Activated CD4-positive, alpha-beta T cell treated with anti-CD3 and anti-CD28 coated beads, Interleukin-2, amount 10 ng/mL, durations not matched to agents 7 days and 5 days (primary cell): ENCODE measurements around the gene TYW1B. TPM values are rescaled to one million over a fixed set of nuclear protein-coding genes. Genes with fewer than 3 reads are reported as not detected.
"Not testable (repeated sequence)": the region's sequence is repeated elsewhere in the genome, so short reads cannot be mapped to it uniquely, and the experiment has no call there.

Source experiments
- CTCF ChIA-PET: fragments of 350-600 bp; sonication (Branson Sonifier 250); formaldehyde crosslinking; loops from one replicate; lab custom pipeline; 2021; ENCODE audit warnings: antibody characterized with exemption; lab: Charles Lee
- POLR2A ChIA-PET: fragments of 350-600 bp; sonication (Branson Sonifier 250); formaldehyde crosslinking; loops from one replicate; lab custom pipeline; 2021; ENCODE audit warnings: antibody characterized with exemption; lab: Charles Lee
- DNase-seq: peaks from one replicate; pipeline ENCODE4 v3.0.0-alpha.2; 2020
- H3K27ac Mint-ChIP-seq: one replicate; pipeline ENCODE4 v1.8.0; 2021; ENCODE audit warnings: mild to moderate bottlenecking, moderate library complexity, mixed read lengths
- H3K27me3 Mint-ChIP-seq: one replicate; pipeline ENCODE4 v1.8.0; 2021; ENCODE audit warnings: mixed read lengths
- H3K36me3 Mint-ChIP-seq: one replicate; pipeline ENCODE4 v1.8.0; 2021; ENCODE audit warnings: low read depth, mixed read lengths
- H3K4me1 Mint-ChIP-seq: one replicate; pipeline ENCODE4 v1.8.0; 2021; ENCODE audit warnings: mixed read lengths
- H3K4me3 Mint-ChIP-seq: one replicate; pipeline ENCODE4 v1.8.0; 2021; ENCODE audit warnings: mild to moderate bottlenecking, moderate library complexity, mixed read lengths
- H3K9me3 Mint-ChIP-seq: one replicate; pipeline ENCODE4 v1.8.0; 2021; ENCODE audit warnings: mixed read lengths
- total RNA-seq, 2 experiments: library from RNA; stranded (reverse); gene quantifications; one replicate each; pipeline ENCODE4 v1.2.3, GENCODE V29; 2021

Gene TYW1B
- total RNA-seq, 2 experiments from 2014 or later = 4.5 to 4.6 TPM

DNA sequence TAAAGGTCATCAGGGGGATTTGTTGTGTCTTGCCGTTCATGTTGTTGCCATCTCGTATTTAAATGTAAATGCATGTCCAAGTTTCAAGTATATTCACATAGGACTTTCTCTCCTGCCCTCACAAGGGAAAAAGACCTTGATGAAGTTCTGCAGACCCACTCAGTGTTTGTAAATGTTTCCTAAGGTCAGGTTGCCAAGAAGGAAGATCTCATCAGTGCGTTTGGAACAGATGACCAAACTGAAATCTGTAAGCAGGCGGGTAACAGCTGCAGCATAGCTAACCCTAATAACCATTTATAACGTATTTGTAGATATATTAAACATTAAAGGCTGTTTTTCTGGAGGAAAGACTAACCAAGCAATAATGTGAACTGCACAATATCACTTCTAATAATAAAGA lies 2.6 kb upstream of the TYW1B start:
- H3K4me3 Mint-ChIP-seq = peak overlapping the region; percentile 92
- H3K4me1 Mint-ChIP-seq = peaks cover 32% of the 10 kb centered on the region
- H3K27me3 Mint-ChIP-seq, DNase-seq, POLR2A ChIA-PET, H3K9me3 Mint-ChIP-seq: not testable (repeated sequence)
- H3K36me3 Mint-ChIP-seq = peaks cover 21% of the 10 kb centered on the region
- H3K27ac Mint-ChIP-seq = peak overlapping the region; percentile 51
- CTCF ChIA-PET = interaction anchor here (1.4 kb wide), 1 partner anchor 621 kb away, joined by 3 read pairs; no protein-coding TSS in a partner anchor

DNA sequence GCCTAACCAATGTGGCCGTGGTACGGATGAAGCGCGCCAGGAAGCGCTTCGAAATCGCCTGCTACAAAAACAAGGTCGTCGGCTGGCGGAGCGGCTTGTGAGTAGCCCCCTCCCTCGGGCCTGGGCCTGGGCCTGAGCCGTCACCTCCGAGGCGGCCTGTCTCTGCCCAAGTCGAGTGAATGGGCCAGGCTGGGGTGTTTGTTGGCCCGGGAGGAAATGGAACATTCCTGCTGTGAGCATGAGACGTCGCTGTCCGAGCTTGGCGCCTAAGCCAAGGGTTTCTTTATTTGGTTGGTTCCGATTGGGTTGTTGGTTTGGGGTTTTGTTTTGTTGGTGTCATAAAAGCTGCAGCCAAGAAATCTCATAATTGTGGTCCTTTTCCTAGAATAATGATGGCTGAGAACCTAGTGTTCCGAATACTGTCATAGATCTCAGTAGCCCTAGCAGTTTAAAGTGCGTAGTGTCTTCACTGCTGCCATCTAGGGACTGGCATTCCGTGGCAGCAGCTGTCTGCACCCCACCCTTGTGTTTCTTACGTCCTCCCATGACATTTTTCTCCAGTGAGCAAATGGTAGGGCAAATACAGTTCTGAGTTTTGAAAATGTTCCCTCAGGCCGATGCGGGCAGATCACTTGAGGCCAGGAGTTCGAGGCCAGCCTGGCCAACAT lies 1.8 kb upstream of the TYW1B start:
- Mint-ChIP-seq H3K4me3 (peak overlapping the region; percentile 92), H3K36me3 (peaks cover 21% of the 10 kb centered on the region), H3K27ac (peak overlapping the region; percentile 98), H3K4me1 (peaks cover 32% of the 10 kb centered on the region)
- CTCF ChIA-PET = interaction anchor here (0.6 to 1.4 kb wide), 3 partner anchors 9 to 622 kb away, joined by 3 to 5 read pairs (median 3); no protein-coding TSS in a partner anchor
- H3K9me3 Mint-ChIP-seq, POLR2A ChIA-PET, H3K27me3 Mint-ChIP-seq: not testable (repeated sequence)
- DNase-seq = peak; percentile 58

DNA sequence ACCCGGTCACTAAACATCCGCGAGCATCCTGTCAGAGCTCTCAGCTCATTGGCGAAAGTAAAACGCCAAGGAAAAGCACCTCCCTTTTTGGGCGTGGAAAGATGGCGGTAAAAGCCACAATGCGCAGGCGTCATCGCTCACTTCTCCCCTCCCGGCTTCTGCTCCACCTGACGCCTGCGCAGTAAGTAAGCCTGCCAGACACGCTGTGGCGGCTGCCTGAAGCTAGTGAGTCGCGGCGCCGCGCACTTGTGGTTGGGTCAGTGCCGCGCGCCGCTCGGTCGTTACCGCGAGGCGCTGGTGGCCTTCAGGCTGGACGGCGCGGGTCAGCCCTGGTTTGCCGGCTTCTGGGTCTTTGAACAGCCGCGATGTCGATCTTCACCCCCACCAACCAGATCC lies 1.3 kb upstream of the TYW1B start:
- not testable (repeated sequence) for H3K9me3 Mint-ChIP-seq

DNA sequence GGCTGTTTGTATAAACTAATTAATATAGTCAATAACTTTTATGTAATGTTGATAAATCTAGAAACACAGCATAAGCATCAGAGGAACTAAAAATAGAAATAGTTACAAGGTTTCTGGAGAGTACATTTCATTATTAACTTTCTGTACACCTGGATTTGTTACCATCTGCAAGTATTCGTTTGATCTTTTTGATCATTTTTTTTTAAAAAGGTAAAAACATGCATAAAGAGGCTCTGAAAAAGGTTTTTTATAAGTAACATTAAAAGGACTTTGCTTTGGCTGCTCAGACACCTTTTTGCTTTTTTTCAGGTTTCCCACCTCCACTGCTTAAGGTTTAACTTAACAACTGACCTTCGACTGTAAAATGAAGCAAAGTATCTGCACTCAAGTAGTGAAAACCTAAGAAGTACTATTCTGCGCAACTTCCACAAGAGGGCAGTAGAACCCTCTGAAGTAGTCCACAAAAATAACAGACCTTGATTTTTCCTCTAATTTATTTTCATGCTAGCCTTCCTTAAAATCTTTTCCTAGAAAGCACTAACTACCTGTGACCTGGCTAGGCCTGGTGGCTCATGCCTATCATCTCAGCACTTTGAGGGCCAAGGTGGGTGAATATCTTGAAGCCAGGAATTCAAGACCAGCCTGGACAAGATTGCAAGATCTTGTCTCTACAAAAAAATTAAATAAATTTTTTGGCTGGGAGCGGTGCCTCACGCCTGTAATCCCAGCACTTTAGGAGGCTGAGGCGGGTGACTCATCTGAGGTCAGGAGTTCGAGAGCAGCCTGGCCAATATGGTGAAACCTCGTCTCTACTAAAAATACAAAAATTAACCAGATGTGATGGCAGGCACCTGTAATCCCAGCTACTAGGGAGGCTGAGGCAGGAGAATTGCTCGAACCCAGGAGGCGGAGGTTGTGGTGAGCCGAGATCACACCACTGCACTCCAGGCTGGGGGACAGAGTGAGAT lies 4.0 kb downstream of the TYW1B start:
- POLR2A ChIA-PET, H3K36me3 Mint-ChIP-seq, H3K27me3 Mint-ChIP-seq, H3K9me3 Mint-ChIP-seq, DNase-seq, H3K4me3 Mint-ChIP-seq, H3K27ac Mint-ChIP-seq: not testable (repeated sequence)
- CTCF ChIA-PET = interaction anchor here (1.3 kb wide), 1 partner anchor 91 kb away, joined by 5 read pairs; no protein-coding TSS in a partner anchor
- H3K4me1 Mint-ChIP-seq = peaks cover 13% of the 10 kb centered on the region

More for the DNA sequence above, 1.3 kb upstream of the TYW1B start:
- ChIA-PET CTCF (interaction anchor here (0.8 to 1.4 kb wide), 2 partner anchors 9 to 623 kb away, joined by 3 to 5 read pairs; no protein-coding TSS in a partner anchor), POLR2A (interaction anchor here (1.1 kb wide), 1 partner anchor 86 kb away, joined by 4 read pairs; no protein-coding TSS in a partner anchor)
- Mint-ChIP-seq H3K4me3 (peak overlapping the region; percentile 92), H3K4me1 (peaks cover 32% of the 10 kb centered on the region), H3K27ac (peak overlapping the region; percentile 98), H3K36me3 (peaks cover 16% of the 10 kb centered on the region)
- DNase-seq = peak; percentile 98
- not testable (repeated sequence) for H3K27me3 Mint-ChIP-seq

DNA sequence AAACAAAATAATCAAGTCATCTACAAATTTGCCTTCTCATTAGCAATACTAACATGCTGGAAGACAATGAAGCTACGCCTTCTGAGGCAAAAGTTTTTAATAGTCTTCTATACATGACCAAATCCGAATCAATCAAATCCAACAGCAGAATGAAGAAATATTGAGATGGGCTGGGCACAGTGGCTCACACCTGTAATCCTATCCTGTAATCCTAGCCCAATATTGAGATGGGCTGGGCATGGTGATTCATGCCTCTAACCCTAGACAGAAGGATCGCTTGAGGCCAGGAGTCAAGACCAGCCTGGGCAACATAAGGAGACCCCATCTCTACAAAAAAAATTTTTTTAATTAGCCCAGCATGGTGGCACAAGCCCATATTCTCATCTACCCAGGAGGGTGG lies 5.5 kb downstream of the TYW1B start:
- peaks cover 10% of the 10 kb centered on the region for H3K36me3 Mint-ChIP-seq
- H3K4me3 Mint-ChIP-seq, H3K27ac Mint-ChIP-seq, DNase-seq, POLR2A ChIA-PET, H3K9me3 Mint-ChIP-seq, H3K27me3 Mint-ChIP-seq: not testable (repeated sequence)
- H3K4me1 Mint-ChIP-seq = peaks cover 10% of the 10 kb centered on the region
- CTCF ChIA-PET = interaction anchor here (1.3 kb wide), 1 partner anchor 93 kb away, joined by 5 read pairs; no protein-coding TSS in a partner anchor

DNA sequence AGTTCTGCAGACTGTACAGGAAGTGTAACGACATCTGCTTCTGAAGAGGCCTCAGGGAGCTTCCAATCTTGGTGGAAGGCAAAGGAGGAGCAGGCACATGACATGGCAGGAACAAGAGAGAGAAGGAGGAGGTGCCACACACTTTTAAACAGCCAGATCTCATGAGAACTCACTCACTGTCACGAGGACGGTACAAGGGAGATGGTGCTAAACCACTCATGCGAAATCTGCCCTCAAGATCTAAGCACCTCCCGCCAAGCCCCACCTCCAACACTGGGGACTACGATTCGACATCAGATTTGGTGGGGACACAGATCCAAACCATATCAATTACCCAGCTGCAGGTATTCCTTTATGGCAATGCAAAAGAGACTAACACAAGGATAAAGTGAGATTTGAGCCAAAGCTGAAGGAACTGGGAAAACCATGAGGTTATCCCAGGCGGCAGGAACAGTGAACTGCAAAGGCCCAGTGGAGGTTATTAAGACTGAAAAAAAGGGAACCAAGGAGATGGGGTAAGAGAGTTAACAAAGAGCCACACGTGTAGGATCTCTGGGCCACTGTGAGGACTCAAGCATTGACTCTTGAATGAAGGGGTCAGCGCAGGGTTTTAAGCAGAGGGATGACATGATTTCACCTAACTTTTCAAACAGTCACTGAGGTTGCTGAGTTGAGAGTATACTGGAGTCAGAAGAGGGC lies 9.2 kb downstream of the TYW1B start:
- DNase-seq, H3K9me3 Mint-ChIP-seq, H3K4me1 Mint-ChIP-seq, H3K27me3 Mint-ChIP-seq, H3K4me3 Mint-ChIP-seq, POLR2A ChIA-PET, H3K27ac Mint-ChIP-seq: not testable (repeated sequence)
- H3K36me3 Mint-ChIP-seq = peaks cover 14% of the 10 kb centered on the region
- CTCF ChIA-PET = interaction anchor here (1.0 to 1.3 kb wide), 2 partner anchors 9 to 96 kb away, joined by 3 read pairs; partner anchors contain the start of gene TYW1B

DNA sequence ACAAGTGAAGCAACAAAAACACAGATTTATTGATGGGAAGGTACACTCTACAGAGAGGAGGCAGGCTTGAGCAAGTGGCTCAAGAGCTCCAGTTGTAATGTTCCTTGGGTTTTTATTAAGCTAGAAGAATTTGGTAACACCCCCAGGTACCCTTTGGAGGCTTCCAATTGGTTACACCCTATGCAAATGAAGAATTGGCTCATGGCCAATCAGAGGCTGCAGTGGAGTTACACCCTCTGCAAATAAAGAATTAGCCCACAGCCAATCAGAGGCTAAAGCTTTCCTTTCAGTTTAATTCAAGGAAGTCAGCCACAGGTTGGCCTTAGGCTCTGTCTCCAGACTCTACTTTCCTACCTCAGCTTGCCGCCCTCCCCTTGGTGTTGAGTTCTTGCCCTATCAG lies 10.3 kb downstream of the TYW1B start:
- H3K27me3 Mint-ChIP-seq, POLR2A ChIA-PET, CTCF ChIA-PET, DNase-seq, H3K4me1 Mint-ChIP-seq, H3K27ac Mint-ChIP-seq, H3K9me3 Mint-ChIP-seq, H3K4me3 Mint-ChIP-seq: not testable (repeated sequence)
- peaks cover 14% of the 10 kb centered on the region for H3K36me3 Mint-ChIP-seq

DNA sequence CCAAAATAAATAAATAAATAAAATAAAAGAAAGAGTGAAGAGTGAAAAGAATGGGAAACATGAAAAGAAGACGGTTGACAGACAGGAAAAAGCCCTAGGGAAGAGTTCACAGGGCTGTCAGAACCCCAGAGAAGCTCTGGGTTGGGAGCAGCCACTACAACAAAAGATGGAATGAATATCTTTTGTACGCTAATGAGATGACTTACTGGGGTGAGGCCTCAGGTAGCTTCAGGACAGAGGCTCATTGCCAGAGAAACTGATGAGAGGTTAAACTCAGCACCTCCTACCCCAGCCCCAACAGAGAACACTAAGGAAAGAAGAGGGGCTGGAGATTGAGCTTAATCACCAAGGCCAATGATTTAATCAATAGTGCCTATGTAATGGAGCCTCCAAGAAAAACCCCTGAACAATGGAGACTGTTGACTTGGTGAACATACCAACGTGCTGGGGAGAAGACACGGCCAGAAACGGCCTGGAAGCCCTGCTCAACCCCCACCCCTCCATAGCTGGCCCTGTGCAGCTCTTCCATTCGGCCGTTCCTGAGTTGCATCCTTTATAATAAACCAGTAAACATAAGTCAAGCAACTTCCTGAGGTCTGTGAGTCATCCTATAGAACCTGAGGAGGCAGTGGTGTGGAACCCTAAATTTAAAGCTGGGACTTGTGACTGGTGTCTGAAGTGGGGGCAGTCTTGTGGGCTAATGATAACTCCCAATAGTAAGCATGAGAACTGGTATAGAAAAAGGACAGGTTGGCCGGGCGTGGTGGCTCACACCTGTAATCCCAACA lies 11.4 kb downstream of the TYW1B start:
- DNase-seq, H3K9me3 Mint-ChIP-seq, H3K4me1 Mint-ChIP-seq, H3K27ac Mint-ChIP-seq, CTCF ChIA-PET, POLR2A ChIA-PET, H3K27me3 Mint-ChIP-seq, H3K4me3 Mint-ChIP-seq: not testable (repeated sequence)
- H3K36me3 Mint-ChIP-seq = peaks cover 18% of the 10 kb centered on the region

DNA sequence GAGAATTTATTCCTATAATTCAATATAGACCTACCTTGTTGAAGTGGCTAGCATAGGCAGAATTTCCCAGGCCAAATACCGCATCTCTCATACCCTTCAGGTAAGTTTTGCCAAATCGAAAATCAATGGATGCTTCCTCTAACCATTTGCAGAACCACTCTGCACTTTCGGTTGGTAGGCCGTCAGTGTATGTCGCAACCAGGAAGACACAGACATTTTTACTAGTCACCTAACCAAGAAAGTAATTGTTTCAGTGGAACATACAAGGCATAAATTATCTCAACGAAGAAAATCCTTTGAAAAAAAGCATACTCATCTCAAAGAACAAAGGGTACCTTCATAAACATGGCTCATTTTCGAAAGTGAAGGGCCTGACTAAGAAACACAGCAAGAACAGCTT lies 17.6 kb downstream of the TYW1B start:
- H3K36me3 Mint-ChIP-seq, POLR2A ChIA-PET, H3K27ac Mint-ChIP-seq, CTCF ChIA-PET, H3K4me3 Mint-ChIP-seq, H3K9me3 Mint-ChIP-seq, H3K27me3 Mint-ChIP-seq, H3K4me1 Mint-ChIP-seq, DNase-seq: not testable (repeated sequence)

DNA sequence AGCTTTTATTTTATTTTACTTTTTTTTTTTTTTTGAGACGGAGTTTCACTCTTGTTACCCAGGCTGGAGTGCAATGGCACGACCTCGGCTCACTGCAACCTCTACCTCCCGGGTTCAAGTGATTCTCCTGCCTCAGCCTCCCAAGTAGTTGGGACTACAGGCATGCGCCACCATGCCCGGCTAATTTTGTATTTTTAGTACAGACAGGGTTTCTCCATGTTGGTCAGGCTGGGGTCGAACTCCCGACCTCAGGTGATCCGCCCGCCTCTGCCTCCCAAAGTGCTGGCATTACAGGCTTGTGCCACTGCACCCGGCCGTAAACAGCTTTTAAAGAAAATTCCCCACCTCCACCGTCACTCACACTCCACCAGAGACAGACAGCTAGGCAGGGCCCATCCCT lies 19.5 kb downstream of the TYW1B start:
- H3K4me1 Mint-ChIP-seq, DNase-seq, H3K27me3 Mint-ChIP-seq, H3K4me3 Mint-ChIP-seq, H3K27ac Mint-ChIP-seq, H3K9me3 Mint-ChIP-seq, CTCF ChIA-PET: not testable (repeated sequence)
- peaks cover 12% of the 10 kb centered on the region for H3K36me3 Mint-ChIP-seq
- POLR2A ChIA-PET = interaction anchor here (0.6 kb wide), 1 partner anchor 106 kb away, joined by 3 read pairs; no protein-coding TSS in a partner anchor

DNA sequence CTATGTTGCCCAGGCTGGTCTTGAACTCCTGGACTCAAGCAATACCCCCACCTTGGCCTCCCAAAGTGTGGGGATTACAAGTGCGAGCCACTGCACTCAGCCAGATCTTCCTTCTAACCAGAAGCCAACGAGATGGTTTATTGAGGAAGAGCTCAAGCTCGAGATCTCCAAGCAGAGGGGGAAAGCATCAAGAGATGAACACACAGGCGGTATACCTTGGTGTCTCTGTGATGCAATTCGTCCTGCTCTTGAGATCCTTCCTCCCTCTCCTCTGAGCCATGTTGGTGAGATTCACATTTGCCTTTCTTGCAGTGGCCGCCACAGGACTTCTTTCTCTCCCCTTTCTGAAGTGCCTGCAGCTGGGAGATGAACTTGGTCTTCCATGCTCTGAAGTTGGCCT lies 21.1 kb downstream of the TYW1B start:
- H3K4me3 Mint-ChIP-seq, H3K27me3 Mint-ChIP-seq, H3K36me3 Mint-ChIP-seq, H3K9me3 Mint-ChIP-seq, H3K27ac Mint-ChIP-seq, DNase-seq, H3K4me1 Mint-ChIP-seq, CTCF ChIA-PET, POLR2A ChIA-PET: not testable (repeated sequence)
